NOMO-1 (cell line): ENCODE results near the gene KLF16.

Source experiments
- DNase-seq, 2 experiments: peaks; one replicate each; lab custom pipeline; 2025; ENCODE audit not compliant: unreplicated experiment in 2 of 2; lab: John Stamatoyannopoulos, UW

KLF16 gene

DNA sequence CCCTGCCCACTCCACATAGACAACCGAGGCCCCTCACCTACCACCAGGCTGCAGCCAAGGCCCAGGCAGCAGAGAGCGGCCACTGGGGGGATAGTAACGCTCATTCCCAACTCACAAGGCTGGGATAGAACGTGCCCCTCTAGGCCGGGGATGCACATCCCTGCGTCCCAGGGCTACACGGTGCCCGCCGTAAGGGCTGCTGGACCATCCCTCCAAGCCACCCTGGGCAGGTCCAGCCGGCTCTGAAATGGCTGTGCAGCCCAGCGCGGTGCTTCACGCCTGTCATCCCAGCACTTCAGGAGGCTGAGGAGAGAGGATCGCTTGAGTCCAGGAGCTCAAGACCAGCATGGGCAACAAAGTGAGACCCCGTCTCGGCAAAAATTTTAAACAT lies 18.3 kb downstream of the KLF16 start:
- DNase-seq: no peak

- no peak for DNase-seq
Observed at GRCh38 chr19:1844513-1845124, 18.8 kb downstream of the KLF16 start.

- DNase-seq: no peak
Observed at GRCh38 chr19:1843646-1844394, 19.6 kb downstream of the KLF16 start.

- DNase-seq: no peak
Observed at GRCh38 chr19:1843116-1843515, 20.3 kb downstream of the KLF16 start.

DNA sequence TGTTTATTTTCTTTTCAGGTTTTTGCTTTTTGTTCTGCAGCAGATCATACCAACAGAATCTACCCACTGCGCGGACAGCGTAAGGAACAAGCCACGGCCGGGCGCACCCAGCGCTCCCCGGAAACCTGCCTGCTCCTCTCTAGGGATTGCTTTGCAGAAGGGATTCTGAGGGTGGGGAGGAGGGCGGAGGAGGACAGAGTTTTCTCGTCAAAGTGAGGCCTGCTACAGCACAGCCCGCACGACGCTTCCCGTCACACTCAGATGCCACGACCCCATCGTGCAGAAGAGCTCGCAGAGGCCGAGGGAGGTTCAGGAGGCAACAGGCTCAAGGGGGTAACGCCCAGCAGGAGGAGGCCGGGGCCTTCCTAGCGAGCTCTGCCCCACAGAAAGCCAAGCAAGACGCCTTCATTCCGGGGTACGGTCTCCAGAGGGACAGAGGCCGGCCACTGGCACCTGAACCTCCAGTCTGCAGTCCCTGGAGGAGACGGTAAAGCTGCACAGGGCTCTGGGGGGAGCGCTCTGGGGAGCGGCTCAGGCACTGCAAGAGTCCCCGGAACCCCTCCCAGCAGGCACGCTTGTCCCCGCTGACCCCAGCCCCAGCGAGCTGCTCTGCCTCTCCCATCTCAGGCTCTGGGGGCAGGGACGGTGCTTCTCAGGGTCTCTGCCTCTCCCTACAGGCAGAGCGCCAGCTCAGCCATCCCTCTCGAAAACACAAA lies 22.0 kb downstream of the KLF16 start:
- no peak for DNase-seq

DNA sequence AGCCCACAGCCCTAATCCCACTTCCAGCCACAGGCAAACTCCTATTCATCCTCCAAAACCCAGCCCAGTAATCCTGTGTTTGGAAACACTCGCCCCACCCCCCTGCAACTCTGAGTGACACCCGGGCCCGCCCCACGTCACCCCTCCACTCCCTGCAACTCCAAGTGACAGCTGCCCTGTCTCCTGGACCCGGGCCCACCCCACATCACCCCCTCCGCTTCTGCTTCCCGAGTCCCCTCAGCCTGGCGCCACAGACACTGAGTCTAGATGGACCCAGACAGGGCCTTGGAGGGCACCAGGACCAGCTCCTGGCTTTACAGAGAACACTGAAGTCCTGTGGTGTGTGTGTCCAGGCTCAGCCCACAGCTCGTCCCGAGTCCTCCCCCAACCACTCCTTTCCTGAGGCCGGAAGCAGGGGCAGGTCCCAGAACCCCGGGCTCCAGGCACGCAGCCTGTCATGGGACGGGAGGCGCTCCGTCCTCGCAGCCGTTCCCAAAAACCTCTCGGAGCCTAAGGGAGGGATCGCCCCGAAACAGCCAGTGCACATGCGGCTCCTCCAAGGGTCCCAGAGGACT lies 22.8 kb downstream of the KLF16 start:
- DNase-seq: no peak

DNA sequence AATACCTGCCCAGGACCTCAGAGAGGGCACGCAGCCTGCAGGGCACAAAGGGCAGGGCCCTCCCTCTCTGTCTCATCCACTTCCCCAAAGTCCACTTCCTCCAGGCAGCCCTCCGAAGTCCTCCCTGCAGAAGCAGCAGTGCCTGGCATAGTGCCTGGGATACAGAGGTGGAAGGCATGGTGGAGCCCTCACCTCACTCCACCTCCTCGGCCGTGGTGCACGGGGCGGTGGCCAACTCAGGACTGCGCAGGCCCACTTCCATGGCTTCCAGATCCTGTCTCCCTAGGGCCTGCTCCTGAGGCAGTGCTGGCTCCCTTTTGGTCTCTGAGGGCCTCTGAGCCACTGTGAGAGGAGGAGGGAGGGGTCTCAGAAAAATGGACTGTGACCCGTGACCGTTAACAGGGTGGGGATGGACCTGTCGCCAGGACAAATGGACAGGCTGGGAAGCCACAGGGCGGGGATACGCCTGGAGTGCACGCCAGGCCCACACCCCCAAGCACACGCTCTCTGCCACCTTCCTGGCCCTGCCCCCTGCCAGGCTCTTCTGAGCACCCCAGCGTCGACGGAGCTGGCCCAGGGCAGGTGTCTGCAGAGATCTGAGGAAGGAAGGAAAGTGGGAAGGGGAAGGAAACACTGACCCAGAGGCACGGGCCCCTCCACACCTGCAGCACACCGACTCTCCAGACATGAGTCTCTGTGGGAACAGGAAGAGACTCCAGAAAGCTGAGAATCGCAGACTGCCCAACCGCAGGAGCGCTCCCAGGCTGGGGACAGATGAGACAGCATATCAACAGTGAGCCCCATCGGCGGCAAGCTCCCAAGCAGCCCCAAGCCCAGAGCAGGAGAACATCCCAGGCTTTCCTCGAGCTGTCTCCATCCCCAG lies 23.5 kb downstream of the KLF16 start:
- DNase-seq: no peak

DNA sequence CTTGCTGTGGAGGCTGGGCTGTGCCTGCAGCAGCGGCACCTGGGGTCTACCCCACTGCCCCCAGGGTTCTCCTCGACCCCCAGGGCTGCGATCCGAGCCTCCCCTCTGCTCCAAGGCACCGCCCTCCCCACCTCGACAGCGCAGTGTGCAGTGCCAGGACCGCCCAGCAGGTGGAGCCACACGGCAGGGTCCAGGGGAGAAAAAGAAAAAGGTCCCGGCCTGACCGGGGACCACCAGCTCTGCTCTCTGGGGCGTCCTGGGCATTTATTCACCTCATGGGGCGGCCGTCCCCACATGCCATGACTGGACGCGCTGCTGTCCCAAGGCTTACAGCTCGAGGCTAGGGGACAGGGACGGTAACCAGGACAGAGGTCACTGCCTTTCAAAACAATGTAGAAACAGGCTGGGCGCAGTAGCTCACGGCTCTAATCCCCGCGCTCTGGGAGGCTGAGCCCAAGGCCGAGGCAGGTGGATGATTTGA lies 25.7 kb downstream of the KLF16 start:
- peak in 1 of 2 experiments; percentile 5 for DNase-seq

- no peak for DNase-seq
Observed at GRCh38 chr19:1837222-1837565, 26.2 kb downstream of the KLF16 start.

DNA sequence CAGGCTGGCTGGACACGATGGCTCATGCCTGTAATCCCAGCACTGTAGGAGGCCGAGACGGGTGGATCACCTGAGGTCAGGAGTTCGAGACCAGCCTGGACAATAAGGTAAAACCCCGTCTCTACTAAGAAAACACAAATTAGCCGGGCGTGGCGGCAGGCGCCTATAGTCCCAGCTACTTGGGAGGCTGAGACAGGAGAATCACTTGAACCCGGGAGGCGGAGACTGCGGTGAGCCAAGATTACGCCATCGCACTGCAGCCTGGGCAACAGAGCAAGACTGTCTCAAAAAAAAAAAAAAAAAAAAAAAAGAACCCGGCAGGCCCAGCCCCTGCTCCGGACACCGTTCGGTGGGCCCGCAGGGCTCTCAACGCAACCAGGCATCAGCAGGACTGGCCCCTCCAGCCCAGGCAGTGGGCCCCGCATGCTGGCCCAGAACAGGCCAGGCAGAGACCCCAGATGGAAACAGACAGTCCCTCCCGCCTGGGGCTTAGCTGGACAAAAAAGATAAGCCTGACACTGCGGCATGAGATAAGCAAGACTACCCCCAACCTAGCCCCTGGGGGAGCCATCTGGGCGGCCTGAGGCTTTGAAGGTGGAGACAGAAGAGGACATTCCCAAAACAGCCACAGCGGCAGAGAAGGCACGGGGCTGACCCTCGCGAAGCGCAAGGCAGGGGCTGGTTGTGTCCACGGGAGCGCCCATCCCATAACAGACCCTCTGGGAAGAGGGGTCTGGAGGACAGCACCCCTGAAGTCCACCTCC lies 26.7 kb downstream of the KLF16 start:
- DNase-seq: no peak

DNA sequence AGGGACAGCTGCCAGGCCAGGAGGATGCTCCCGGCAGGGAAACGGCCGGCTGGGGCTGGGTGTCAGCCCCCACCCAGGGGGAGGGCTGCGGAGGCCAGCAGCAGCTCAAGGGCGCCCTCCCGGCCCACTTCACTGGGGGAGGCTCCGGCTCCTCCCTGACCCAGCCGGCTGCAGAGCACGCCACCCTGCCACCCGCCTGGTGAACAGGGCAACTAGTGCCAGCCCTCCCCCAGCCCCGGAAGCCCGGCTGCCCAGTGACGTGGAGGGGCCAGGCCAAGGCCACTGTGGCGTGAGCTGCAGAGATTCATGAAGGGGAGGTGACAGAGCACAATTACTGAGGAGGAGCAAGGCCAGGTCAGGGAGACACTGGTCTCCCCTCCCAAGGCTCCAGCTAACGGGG lies 29.8 kb downstream of the KLF16 start:
- DNase-seq: no peak

DNA sequence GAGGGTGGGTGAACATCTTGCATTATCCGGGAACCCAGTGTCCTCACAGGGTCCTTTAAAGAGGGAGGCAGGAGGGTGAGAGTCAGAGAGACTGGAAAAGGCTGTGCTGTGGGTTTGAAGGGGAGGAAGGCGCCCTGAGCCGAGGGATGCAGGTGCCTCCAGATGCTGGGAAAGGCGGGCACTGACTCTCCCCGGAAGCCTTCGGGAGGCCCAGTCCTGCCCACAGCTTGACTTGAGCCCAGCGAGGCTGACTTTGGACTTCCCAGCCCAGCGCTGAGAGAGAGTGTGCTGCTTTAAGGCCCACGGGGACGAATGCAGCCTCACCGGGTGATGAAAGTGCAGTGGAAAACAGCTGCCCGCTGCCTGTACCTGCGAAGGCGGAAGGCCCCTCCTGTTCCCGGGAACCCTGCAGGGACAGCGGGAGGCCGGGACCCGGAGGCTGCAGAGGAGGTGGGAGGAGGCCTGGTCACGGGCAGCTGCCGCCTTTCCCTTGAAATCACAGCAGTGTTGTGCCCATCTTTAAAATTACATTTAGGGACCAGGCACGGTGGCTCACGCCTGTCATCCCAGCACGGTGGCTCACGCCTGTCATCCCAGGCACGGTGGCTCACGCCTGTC lies 31.2 kb downstream of the KLF16 start:
- DNase-seq: no peak

- no peak for DNase-seq
Observed at GRCh38 chr19:1830978-1831377, 32.4 kb downstream of the KLF16 start.

DNA sequence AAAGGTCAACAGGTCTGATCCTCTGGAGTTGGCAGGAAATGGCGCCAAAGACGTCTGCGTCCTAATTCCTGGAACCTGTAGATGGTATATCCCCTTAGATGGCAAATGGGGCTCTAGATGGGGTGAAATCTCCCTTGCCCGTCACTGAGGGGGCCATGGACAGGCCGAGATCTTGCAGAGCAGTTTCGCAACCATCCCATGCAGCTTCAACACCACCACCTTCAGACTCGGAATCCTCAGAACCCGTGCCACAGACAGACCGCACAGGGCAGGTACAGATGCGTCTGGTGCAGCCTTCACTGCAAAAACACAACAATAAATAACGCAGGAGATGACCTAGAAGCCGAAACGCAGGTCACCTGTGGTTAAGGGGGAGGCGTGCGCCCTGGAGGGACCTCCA lies 32.8 kb downstream of the KLF16 start:
- no peak for DNase-seq

- no peak for DNase-seq
Observed at GRCh38 chr19:1829958-1830357, 33.4 kb downstream of the KLF16 start.

GRCh38 chr19:1828279-1829238 lies 34.8 kb downstream of the KLF16 start:
- DNase-seq: no peak

- DNase-seq: no peak
Observed at GRCh38 chr19:1827566-1828278, 35.7 kb downstream of the KLF16 start.
